Mammary epithelial cell (primary cell): Measurements from ENCODE around the gene MGAT4A.

Experiments
- EZH2 ChIP-seq: IDR thresholded peaks from 2 replicates; pipeline ENCODE4 v1.6.1; 2012; ENCODE audit warnings: low read length, inconsistent platforms, borderline replicate concordance
- TF ChIP-seq, protein P1 (sequence below), 2 donors: IDR thresholded peaks in 1 of 2; conservative IDR thresholded peaks in 1 of 2; 2 replicates each; pipeline ENCODE4 v1.5.1; 2011 to 2012; ENCODE audit warnings: inconsistent platforms in 2 of 2, low read length in 2 of 2, mild to moderate bottlenecking in 2 of 2, control low read depth in 1 of 2, low read depth in 1 of 2; ENCODE audit not compliant: insufficient read depth in 1 of 2; ENCODE audit errors: extremely low read depth in 1 of 2

GRCh38 chr2:98734823-98735260, 3.9 kb upstream of the MGAT4A start:
- TF ChIP-seq, protein P1, sequence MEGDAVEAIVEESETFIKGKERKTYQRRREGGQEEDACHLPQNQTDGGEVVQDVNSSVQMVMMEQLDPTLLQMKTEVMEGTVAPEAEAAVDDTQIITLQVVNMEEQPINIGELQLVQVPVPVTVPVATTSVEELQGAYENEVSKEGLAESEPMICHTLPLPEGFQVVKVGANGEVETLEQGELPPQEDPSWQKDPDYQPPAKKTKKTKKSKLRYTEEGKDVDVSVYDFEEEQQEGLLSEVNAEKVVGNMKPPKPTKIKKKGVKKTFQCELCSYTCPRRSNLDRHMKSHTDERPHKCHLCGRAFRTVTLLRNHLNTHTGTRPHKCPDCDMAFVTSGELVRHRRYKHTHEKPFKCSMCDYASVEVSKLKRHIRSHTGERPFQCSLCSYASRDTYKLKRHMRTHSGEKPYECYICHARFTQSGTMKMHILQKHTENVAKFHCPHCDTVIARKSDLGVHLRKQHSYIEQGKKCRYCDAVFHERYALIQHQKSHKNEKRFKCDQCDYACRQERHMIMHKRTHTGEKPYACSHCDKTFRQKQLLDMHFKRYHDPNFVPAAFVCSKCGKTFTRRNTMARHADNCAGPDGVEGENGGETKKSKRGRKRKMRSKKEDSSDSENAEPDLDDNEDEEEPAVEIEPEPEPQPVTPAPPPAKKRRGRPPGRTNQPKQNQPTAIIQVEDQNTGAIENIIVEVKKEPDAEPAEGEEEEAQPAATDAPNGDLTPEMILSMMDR (conservative IDR thresholded peaks at IDR 0.05 in 1 of 2, IDR thresholded peaks at IDR 0.05 in 1 of 2; ENCODE audit: extremely low read depth in 1 of 2, insufficient read depth in 1 of 2, low read depth in 1 of 2, low read length in 2 of 2), result no peak
- no peak for TF ChIP-seq EZH2
